ENCODE measurements around the gene SGSM1.

- no peak for TF ChIP-seq EZH2phosphoT487 (IDR thresholded peaks at IDR 0.05; ENCODE audit: borderline replicate concordance, low read length)
- TF ChIP-seq CTCF (conservative IDR thresholded peaks at IDR 0.05; ENCODE audit: low read depth, low read length) = peak; percentile 74
Observed at GRCh38 chr22:24938741-24939341, 132.8 kb downstream of the SGSM1 start.
